Stimulated activated CD4-positive, alpha-beta T cell treated with anti-CD3 and anti-CD28 coated beads, Interleukin-4, amount 100 ng/mL, for 4 hours (primary cell): Measurements from ENCODE around the gene DACH1.

Experiments
- DNase-seq, 2 experiments: peaks; one replicate each; pipeline ENCODE4 v3.0.0-alpha.2; 2020

DACH1 gene

DNA sequence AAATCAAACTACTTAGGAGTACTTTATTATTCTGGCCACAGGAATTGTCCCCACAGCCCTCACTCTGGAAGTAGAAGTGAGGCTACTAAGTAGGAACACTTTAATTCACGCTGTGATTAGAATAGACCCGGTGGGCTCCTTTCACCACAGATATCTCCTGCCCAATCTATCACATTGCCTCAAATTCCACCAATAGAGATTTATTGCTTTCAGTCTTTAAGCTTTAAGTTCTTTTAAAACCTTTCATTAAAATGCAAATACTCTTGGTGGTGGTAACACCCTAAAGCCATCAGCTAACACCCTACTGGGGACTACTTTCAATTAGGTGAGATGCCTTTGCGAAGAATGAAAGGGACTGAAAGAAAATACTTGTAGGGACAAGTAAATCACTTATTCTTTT, 181.9 kb downstream of the DACH1 start:
- DNase-seq = no peak

DNA sequence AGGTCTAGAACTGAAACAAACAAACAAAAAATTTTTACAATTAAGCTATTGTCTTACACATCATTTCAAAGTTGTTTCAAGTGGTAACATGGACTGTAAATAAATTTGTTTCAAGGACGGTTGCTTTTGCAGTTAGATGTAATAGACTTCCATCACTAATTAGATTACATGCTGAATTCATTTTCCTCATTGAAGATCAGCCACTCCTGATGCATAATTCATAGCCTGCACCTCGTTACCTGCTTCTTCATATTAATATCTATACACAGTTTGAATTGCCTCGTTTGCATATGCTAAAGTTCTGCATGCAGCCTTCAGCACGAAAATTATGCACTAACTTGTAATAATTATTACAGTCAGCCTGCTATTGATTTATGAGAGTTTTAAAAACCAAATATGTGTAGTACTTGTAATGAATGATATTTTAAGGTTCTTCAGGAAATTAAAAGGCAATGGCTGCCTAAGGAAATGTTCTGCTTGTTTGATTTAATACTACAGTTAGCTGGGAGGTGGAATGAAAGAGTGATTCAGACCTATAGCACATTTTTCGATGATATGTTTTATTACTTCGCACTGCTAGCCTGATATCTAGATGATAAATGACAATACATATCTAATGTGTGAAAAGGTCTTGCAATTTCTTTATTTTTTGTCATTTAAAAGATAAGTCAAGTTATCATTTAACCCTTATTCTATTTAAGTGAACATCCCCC, 184.9 kb downstream of the DACH1 start:
- DNase-seq = no peak

DNA sequence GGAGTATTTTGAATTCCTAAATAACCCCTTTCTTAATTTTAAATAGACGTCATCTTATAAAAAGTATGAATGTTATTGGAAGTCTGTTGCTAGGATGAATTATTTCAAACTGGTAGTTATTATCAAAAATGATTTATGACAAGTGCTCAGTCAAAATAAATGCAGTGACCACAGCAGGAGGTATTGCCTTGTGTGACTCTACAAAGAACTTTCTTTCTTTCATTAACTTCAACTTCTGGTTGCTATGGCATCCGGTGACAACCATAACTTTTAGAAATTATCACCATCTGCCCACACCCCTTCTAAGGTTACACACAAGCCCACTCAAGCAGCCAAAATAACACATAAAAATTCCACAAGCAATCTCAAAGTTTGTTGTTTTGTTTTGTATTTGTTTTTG, 189.9 kb downstream of the DACH1 start:
- DNase-seq = no peak

DNA sequence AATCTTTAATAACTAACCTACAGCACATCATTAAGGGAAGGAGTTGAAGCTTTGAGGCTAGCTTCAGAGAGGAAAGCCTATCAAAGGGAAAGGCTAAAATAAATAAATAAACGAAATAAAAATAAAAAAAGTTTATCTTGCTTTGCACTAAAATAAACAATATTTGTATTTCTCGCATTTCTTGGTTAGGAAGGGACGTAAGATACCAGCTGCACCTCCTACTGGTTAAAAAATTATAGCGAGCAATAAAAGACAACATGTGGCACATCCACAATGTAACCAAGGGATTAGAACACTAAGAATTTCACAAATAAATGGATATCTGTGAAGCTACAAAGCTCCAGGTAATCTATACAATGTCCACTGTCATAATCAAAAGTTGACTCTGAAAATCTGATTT, 194.5 kb downstream of the DACH1 start:
- DNase-seq = no peak

DNA sequence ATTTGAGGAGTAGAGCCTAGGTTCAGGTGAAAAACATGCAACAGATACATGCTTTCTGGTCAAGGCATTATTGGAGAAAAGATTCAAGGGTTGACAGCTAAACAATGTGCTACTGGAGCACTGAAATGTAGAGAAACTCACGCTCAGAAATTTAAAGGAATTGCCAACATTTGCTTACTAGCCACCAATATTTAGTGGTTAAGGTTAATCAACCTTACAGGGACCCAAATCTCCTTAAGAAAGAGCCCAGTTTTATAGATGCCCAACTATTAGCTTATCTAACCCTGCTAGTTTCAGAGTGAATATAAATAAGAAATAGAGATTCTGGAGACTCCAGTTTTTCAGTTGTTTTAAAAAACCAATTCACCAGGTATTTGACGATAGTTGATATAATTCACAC, 203.6 kb downstream of the DACH1 start:
- no peak for DNase-seq

DNA sequence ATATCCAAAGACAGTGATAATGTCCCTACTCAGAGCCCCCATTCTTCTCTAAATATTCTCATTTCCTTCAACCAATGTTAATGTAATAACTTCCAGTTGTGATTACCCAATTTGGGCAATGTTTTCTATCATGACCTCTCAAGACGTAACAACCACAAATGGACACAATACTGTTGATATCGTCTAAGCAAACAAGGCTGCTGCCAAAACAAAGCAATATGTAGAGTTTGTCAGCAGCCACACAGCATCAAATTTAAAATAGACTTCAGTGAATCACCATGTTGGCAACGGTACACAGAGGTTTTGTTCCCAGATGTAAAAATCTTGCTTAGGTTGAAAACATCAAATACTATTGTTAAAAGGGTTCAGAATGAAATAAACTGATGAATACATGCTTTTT, 205.1 kb downstream of the DACH1 start:
- no peak for DNase-seq

DNA sequence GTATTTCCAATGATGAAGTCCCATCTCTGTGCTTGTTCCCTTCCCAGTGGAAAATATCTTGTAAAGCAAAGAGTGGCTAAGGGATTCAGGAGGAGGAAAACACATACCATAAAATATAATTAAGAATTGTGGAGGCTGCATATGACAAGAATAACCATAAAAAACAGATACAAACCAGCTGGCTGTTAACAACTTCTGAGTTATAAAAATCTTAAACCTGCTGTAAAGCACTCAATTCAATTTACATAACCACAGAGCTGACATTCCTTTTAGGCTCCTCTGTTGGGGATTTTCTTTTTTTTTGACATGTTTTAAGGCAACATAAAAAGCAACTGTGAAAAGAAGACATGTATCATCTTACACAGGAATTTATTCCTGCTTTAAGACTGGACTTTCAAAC, 207.6 kb downstream of the DACH1 start:
- no peak for DNase-seq

DNA sequence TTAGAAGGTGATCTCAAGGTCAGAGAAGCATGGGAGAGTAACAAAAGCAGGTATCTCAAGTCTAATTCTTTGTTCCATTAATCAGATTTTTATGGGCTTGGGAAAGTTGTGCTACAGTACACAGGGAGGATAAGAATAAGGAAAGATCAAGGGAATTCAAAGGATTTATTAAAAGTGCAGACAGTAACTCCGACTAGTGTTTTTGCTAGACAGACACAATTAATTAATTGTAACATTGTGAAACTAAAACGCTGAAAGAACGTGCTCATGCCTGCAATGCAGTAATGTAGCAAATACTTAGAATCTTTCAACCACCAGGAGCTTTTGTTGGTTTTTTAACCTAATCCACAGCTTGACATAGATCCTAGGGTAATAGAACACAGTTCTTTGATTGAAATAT, 221.5 kb downstream of the DACH1 start:
- DNase-seq = no peak

DNA sequence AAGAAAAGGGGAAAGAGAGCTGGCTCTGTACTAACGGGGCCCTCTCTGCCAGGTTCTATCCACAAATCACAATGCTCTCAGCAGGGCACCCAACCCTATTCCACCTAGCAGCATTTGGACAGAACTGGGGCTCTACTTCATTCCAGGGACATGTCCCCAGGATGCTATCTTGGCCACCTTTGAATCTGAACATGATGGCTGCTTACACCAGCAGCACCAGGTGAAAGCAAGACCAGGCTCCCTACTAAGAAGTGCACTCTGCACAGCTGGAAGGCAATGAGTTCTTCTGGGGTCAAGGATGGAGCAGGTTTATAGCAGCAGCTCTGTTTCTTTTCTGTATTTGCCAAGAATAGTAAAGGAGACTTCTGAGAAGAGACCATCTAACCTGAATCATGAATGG, 222.4 kb downstream of the DACH1 start:
- no peak for DNase-seq

DNA sequence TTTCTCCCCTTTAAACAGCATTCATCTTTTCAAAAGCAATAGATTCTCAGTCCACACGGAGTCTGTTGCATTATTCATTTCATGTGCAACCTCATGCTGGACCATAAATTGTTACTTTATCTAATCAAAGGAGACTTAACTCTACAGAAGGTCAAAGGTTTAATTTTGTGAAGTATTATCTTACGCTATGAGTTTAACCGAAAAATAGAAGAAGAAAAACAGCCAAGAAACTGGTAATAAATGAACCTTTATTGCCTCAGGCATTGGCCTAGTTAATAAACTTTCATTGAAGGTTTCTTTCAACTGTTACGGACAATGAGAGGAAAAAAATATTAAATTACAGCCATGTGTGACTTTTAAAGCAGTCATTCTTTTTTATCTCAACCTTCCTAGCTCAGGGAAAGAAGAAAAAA, 223.6 kb downstream of the DACH1 start:
- DNase-seq = no peak

DNA sequence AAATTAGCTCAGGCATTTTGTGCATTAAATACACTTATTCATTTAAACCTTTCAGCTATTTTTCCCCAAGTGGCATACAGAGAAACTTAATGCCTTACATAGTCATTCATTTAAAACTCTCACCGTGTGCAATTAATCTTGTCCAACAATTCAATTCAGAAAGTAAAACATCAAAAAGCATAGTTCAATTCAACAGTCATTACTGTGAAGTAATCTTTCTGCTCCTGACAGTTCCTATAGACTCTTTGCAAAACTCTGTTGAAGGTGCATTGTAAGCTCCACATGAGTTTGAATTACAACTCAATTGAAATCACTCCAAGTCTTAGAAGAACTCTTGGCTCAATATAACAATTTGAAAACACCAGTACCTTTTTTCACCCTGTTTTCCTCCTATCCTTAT, 228.3 kb downstream of the DACH1 start:
- DNase-seq = no peak

DNA sequence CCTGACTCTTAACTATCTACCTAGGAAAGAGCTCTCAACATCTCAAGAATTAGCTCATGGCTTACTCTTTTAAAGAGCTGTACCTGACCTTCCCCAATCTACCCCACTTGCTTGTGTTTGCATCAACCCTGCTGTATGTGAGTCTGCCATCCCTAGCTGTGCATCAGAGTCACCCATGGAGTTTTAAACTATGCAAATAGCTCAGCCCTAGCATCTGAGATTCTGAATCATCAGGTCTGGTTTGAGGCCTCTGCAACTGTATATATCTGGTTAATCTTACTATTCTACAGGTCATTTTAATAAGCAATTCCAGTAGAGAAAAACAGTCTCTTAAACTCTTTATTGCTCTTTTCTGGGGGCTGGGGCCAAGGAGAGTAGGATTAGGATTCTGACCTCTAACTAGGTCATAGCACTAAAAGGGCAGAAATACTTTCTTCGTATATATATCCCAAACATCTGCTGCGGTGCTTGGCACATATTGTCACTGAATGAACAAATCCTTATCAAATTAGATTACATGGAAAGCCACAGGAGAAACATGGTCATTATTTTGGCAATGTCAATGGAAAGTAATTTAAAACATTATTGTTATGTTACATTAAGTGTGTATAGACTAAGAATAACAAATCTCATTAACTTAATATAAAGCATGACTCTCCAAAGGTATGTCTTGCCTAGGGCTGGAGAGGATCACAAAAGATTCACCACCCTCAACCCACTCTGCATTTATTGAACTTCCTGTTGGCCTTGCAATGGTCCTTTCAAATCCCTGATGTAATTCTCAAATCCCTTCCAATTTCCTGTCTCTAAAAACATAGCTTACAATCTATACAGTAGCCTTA, 232.2 kb downstream of the DACH1 start:
- DNase-seq = no peak

DNA sequence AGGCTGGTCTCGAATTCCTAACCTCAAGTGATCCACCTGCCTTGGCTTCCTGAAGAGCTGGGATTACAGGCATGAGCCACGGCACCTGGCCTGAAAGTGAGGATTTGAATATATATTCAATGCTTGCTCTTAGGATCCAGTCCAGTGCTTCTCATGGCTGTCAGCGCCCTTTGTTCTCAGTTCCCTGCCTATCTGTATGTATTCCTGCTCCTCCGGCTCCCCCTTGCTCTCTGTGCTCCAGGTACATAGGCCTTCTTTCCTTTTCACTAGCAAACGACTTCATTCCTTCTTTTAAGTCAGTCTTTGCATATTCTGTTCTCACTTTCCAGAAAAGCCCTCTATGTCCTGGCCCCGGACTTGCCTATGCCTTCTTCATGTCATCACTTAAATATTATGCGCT, 232.8 kb downstream of the DACH1 start:
- no peak for DNase-seq

DNA sequence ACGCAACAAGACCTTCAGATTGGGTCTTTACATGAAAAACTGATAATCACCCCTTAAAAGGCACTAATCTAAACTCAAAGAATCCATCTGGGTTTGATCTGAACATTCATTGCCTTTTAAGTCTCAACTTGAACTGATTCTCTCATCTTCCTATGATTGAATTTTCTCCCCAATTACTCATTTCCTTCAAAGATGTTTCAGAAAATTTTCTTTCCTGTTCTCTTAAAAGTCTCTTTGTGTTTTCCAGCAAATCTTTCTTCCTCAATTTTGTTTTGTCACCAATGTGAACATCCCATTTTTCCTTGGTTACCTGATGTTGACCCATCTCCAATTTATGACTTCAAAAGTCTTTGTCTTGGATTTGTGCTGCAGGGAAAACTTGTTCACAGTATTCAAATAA, 234.3 kb downstream of the DACH1 start:
- DNase-seq = no peak

DNA sequence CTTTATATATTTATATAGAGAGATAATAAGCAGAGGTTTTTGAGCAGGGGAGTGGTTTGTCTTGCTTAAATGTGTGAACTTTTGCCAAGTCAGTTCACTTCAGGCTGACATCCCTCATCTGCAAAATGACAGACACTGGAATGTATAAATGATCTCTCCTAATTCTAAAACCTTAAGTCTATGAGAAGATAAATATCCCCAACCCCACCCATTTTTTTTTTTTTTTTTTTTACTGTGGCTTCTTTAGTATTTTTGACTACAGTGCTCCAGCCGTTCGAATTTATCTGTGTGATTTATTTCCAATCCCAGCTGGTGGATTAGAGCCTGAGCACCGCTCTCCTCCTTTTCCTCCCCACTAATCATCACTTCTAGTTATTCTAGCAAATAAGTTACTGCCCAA, 234.8 kb downstream of the DACH1 start:
- no peak for DNase-seq

DNA sequence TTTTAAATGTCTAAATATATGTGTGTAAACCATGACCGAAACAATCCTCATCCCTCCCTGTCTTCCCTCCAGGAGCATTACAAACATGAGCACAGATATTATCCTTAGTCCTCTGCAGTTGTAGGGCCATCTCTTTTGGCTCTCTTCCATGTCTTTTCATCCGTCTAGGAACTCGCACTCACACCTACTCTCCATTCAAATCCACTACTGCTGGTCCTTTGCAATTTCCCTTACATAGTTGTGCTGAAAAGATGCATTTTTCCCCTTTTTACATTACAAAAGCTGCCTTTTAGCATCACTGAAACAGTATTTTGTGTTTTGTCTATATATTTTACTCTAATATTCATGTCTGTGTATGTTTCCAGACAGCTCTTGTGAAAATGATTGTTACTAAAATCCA, 237.8 kb downstream of the DACH1 start:
- no peak for DNase-seq

DNA sequence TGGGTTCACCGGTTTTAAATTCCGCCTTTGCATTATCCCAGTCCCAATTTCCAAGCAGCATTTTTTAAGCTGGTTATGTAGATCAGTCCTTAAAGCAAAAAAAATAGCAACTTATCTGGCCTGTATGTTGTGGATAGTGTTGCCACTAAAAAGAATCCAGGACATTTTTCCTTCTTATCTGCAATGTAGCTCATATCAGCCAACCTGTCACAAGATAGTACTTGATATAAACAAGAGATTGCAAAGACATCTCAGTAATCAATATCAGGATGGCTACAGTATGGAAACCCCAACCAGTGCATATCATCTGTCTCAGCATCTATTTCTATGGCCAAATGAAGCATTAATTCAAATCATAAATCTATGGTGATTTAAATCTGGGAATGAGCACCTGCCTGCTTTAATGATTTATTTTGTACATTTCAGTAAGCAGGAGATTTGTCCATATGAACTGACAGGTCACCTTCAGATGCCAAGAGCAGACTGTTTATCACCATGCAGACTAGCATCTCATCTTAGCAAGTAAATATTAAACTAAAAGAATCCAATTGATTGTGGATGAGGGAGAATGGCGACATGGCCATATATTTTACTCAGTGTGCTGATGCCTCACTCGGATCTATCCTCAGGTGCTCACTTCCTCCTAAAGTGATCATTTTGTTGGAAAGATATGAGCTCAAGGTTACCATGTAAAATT, 240.4 kb downstream of the DACH1 start:
- DNase-seq = no peak

DNA sequence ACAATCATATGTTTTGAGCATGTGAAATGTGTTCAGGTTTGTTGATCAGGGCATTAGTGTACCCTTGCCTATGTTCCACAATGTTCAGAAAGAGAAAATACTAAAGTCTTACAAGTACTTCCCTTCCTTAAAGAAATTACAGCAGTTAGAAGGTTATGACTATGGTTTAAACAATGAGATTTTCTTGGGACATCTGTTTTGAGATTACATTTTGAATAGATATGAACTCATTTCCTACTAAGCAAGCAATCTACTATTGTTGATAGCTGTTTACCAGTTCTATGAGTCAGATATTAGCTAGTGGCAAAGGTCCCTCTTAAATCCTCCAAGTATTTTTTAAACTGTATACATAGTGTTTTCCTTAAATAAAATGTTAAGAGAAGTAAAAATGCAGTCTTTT, 241.3 kb downstream of the DACH1 start:
- no peak for DNase-seq

DNA sequence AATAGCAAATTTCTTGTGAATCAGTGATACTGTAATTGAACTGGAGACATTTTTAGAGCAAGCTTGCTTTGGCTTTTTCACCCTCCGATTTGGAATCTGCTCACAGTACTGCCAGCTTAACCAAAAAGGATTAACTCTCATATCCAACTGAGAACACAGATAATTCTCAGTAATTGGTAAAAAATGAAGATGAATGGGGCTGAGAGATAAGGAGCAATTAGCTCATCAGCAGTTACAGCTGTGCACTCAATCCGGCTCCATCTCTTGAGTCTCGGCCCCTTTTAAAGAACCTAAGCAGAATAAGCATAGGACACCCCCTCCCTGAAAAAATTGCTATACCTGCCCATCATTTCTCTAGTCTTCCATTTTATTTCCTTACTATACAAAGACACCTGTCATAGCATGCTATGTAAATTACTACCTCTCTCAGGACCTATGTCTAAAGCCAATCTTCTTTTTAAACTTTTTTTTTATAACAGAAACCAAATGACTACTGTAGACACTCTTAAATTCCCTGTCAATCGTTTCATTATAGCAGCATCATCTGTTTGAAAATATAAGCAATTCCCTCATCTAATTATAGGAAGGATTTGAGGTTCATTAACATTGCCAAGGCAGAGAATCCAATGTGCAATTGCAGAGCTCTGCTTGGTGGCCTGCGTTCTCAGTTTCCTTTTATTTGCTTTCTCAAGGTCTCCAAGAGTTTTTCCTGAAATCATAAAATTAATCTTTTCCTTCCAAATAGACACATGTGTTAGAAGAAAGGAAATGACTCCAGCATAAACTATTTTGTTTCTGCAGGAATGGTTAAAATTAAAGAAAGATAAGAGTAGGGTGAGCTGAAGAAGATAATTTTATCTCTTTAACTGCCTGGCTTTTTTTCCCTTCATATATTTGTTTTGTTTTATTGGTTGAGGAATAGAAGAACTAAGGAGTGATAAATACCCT, 242.1 kb downstream of the DACH1 start:
- DNase-seq = no peak

DNA sequence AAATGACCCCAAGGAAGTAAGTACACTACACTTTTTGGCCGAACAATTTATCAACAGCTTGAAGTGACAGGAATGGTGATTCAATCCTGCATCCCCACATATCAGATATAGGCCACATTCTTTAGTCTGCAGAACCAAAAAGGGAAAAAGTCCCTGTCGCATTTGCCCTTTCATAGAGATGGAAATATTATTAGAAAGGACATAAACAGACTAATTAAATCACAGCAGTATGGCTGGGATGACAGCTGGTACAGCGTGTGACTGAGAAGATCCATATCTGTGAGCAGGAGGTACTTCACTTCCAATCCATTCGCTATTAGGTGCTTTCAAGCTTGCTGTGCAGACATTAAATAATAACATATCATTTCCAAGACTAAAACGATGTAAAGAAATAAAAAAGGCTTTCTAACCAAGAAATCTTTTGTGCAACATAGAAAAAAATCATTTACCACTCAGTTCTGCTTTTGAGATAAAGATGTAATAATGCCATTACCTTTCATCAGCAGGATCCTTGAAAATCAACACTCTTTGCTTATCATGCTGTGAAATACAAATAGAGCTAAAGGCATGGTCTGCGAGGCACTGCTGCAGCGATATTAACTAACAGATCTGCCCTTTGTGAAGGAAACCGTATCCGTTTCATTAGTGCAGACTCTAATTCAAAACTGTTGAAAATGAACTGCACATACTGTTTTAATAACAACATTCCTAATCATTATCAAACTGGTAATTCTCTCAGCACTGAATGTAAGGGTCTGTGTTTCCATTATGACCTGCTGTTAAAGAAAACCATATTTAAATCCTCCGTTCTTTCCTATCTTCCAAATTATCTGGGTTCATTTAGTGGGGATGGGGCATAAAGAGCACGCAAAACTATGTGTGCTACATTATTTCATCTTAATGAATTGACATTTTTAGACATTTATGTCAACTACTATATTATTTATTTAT, 245.6 kb downstream of the DACH1 start:
- DNase-seq = no peak

DNA sequence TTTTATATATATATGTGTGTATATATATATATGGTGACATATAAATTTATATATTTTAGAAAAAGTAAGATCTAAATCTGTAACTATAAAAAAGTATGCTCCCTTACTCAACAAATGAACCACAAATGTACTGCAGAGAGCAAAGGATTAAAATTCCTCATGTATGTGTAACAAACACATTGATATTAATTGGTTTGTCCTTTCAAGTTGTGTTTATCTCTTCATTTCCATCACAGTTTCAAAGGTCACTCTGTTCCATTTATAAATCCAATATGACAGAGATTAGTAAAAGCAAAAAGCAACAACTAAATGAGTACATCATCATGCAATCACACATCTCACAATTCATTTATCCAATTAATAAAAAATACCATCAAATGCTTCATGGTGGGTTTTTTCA, 247.9 kb downstream of the DACH1 start:
- DNase-seq = no peak

DNA sequence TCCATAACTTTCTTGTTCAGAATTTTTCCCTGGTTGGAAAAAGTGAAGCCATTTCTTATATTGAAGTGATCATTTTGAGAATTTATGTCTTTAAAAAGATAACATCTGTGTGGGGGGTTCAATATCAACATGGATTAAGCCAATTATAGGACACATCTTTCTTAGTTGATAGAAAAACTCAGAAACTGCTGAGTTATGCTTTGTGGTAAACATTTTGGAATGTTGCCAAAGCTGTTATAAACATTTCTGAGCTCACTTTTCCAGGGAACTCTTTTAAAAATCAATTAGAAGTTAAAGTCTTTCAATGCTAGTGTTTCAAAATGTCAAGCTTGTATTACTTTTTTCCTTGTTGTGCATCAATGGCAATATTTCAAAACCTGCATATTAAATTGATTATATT, 248.8 kb downstream of the DACH1 start:
- DNase-seq = no peak
